Stromal cell of bone marrow (primary cell): ENCODE data around the gene SNX5.

Experiments
- DNase-seq: peaks from one replicate; pipeline ENCODE4 v3.0.0-alpha.2; 2012; ENCODE audit warnings: low read depth

Gene SNX5

DNA sequence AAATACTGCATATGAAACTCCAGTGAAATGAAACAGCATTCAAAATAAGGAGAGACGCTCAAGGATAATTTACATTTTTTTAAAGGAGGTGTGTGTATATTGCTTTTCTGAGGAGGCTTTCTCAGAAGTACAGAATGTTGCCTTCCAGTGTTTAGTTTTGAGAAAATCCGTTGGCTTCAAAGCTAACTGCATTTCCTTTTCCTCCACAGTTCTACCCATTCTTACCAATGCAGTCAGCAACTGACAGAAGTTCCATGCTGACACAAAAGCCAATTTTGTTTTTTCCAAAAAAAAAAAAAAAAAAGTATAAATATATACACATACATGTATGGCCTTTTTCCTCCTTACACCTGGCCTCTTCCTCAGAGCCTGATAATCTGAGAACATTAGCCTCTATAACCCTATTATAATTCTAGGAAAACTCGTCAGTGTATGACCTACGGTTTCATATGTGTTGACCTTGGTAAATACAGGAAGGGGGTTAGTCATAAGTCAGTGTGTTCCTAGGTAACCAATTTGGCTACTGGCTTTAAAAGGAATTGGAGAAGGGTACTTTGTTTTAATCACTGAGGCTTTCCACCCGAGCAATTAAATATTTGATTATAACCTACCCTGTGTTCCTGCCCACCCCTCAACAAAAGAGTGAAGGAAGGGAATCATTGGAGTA is 24.4 kb upstream of the SNX5 start:
- DNase-seq = no peak

- no peak for DNase-seq
These were observed 23.6 kb upstream of the SNX5 start for GRCh38 chr20:17992224-17992637.

GRCh38 chr20:17990278-17990972 is 21.8 kb upstream of the SNX5 start:
- no peak for DNase-seq

- DNase-seq = no peak
These were observed 19.4 kb upstream of the SNX5 start for GRCh38 chr20:17987988-17988387.

DNA sequence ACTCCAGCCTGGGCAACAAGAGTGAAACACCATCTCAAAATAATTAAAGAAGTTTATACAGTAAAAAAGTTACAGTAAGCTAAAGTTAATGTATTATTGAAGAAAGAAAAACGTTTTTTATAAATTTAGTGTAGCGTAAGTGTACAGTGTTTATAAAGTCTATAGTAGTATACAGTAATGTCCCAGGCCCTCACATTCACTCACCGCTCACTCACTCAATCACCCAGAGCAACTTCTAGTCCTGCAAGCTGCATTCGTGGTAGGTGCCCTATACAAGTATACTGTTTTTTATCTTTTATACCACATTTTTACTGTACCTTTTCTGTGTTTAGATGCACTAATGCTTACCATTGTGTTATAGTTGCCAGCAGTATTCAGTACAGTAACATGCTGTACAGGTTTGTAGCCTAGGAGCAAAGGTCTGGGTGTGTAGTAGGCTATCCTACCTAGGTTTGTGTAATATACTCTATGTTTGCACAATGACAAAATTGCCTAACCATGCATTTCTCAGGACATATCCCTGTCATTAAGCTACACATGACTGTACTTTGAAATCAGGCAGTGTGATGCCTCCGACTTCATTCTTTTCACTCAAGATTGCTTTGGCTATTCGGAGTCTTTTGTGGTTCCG is 16.9 kb upstream of the SNX5 start:
- no peak for DNase-seq

GRCh38 chr20:17976305-17976704 is 7.7 kb upstream of the SNX5 start:
- no peak for DNase-seq

GRCh38 chr20:17972121-17972520 is 3.5 kb upstream of the SNX5 start:
- no peak for DNase-seq

DNA sequence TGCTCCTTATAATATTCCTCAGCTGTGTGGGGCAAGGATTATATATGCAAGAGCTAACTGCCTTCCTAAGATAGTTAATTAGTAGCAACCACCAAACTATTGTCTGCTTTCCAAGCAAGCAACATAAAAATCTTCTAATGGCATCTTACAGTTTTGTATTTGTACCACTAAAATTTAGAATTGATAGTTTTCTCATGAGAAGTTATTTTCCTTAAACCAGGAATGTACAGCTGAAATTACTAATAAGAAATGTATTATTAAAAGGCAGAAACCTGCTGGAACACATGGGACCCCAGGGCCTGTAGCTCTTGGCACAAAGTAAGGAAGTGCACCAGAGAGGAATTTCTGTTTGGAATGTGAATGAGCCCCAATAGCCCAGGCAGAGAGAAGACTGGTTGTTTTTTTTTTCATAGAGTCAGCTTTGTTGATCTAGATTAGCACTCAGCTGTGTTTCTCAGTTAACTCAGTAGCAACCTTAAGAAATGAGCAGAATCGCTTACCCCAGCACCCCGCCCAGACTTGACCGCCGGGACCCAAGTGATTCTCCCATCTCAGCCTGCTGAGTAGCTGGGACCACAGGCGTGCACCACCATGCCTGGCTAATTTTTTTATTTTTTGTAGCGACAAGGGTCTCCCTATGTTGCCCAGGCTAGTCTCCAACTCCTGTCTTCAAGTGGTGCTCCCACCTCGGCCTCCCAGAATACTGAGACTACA is 2.9 kb upstream of the SNX5 start:
- DNase-seq = no peak

DNA sequence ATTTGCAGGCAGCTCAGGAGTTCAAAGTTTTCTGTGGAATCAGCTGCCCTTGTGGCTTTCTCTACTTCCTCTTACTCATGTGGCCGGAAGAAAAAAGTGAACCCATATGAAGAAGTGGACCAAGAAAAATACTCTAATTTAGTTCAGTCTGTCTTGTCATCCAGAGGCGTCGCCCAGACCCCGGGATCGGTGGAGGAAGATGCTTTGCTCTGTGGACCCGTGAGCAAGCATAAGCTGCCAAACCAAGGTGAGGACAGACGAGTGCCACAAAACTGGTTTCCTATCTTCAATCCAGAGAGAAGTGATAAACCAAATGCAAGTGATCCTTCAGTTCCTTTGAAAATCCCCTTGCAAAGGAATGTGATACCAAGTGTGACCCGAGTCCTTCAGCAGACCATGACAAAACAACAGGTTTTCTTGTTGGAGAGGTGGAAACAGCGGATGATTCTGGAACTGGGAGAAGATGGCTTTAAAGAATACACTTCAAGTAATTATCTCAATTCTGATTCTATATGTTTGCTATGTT is 1.4 kb upstream of the SNX5 start:
- peak; percentile 48 for DNase-seq

DNA sequence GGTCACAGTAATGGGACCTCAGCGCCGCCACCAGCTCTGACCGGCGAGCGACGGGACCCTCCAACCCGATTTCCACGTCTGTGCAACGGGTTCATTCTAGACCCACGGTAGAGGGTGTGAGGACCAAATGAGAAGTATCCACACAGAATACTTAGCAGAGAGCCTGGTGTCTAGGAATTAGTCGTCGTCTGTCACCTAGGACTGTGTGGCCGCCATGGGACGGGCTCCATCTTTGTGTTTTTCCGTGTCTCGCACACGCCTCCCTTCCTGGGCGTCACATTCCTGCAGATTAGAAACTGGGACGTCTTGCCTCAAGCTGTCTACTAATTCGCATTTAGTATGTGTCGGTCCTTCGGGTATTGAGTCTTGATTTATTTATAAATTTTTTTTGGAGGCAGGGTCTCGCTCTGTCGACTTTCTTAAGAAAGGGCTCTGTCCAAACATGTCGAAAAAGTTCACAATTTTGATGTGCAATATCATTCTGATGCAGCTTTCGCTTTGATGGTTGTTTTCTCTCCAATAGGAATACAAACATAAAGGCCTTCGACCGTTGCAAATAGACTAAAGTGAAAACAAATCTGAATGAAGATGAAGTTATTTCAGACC is 787 bp upstream of the SNX5 start:
- DNase-seq = no peak

DNA sequence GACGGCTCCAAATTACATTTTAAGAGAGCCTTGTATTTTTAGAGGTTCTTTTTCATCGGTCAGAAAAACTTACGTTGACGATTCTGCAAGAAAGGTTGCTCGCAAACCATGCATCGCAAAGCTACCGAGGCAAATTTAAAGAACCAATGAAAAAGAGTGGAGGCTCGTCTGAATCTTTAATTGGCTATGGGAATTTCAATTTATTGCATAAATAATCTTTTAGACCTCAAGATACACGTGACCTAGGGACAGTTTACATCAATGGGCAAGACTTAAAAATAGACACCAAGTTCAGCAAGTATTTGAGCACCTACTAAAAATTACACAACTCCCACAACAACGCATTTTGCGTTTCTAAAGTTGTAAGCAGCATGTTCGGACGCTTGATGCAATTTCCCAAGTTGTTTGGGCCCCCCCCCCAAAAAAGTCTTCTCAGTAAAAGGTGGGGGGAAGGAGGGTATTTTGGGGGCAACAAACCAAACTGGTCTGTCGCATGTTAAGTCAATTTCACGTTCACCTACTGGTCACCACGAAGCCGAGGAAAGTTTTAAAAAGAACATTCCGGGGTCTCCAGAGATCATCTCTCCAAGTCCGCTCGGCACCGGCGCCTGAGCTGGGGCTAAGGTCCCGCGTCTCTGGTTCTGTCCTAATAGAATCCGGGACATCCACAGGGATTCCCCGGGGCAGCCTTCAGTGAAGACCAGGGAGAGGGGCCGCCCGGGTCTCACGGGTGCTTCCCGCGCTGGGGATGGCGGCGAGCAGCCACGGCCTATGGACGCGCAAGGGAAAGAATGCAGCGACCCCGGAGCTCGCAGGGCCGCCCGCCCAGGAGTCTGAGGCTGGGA is 851 bp downstream of the SNX5 start:
- no peak for DNase-seq

DNA sequence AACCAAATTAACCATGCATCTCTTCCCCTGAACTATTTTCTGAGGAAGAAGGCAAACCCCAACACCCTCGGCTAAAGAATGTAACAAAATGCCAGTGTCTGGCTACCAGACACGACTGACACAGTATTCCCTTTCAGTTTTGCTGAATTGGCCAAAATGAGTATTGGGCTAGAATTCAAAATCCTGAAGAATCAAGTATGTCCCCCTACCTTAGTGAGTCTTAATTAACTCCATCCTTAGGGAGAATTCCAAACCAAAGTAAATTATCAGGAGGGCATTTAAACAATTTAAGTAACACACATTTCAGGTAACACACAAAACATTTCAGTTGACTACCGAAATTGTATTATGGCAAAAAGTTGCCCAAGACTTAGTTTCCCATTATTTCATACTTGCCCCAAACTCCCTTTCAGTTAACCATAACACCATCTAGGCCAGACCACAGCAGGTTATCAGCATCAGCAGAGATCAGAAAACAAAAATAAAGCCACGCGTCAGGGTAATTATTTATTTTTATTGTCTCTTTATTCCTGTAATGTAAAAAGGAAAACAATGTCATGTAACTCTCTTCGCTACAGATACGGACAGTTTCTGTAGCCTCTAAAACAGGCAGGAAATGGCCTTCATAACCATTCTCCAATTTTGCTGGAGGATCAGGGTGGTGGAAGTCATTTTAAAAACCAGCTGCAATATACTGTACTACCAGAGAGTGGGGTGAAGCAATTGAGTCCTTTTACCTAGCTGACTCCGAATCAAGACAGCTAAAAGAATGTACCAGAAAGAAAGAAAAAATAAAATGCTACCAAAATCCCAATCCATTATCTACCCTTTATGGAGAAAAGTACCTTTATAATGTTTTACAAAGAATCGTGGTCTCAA is 1.9 kb downstream of the SNX5 start:
- no peak for DNase-seq

- no peak for DNase-seq
These were observed 3.4 kb downstream of the SNX5 start for GRCh38 chr20:17965042-17965697.

- DNase-seq = no peak
These were observed 4.0 kb downstream of the SNX5 start for GRCh38 chr20:17964632-17965031.

DNA sequence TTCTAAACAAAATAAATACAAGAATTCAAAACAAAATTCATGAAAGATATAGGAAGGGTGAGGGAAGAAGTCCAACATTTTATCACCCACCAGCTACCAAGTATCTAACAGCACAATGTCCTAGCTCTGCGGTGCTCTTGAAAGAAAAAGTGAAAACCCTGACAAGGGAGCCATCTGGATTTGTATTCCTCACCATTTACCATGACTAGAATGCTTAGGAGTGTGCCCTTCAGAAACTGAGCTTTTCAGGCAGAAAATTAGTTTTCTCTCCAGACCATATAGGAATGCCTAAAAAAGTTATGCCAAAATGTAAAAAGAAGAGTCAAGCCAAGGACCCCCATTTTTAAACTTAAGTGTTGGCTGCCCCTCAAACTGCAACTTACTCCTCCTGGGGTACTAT is 4.5 kb downstream of the SNX5 start:
- no peak for DNase-seq

DNA sequence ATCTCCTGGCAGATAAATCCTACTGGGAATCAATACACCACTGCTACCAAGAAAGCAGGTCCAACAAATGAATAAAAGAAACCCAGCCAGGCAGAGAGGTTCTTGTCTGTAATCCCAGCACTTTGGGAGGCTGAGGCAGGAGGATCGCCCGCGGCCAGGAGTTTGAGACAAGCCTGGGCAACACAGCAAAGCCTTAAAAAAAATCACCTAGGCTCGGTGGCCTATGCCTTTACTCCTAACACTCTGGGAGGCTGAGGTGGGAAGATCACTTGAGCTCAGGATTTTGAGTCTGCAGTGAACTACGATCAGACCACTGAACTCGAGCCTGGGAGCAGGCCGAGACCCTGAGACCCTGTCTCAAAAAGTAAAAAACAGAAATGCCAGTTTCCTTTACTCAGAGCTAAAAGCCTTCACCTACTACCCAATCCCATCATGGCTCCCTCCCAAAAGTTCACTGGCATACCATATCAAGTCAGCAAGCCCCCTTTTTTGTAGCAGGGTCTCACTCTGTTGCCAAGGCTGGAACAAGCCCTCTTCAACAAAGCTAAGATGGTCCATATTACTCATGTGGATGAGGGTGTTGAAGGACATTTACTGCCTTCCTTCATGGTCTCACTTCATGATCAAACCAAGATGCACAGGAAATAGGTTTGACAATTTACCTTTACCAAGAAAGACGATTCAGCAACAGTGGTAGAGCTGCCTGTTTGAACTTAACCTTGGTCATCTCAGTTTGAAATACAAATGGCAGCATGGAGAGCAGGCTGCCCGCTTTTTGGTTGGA is 5.3 kb downstream of the SNX5 start:
- no peak for DNase-seq

DNA sequence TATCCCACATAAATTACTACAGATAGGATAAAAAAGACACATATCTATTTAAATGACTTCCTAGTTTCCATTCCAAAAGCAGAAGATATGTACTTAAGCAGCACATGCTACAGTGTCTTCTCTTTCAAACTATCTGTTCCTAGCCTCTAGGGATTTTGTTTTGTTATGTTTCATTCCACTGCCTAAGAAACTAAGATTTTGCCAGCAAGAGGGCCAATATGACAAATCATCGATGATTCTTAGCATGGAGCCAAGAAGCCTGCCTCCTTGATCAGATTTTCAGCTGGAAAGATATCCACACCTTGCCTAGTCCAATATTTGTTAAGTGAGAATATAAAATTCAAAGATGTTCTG is 7.0 kb downstream of the SNX5 start:
- no peak for DNase-seq

DNA sequence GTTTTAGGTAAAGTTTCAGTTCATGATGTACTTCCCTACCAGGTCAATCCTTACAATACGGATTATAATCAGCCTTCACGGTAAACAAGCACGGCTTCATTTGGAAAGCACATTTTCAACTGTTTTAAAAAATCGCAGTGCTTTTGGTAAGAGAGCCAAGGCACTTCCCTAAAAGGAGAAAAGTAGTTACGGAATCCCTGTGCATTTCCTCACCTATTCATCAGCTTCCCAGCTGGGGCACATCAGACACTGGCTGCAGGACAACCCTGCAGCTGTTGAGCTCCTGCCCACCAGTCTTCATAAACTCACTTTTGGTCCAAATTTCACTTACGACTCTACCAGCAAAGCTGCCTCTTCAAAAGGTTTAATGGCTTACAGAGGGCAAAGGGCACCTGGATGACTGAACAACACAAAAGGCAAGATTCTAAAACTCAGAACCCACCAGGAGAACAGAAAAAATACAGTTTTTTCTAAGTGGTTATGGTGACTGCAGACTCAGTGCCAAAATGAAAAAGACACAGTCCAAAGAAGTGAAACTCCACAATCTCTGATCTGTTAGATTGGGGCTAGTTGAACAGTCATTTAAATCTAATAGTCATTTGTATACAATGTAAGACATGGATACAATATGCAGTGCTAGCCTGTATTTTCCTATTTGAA is 7.5 kb downstream of the SNX5 start:
- DNase-seq = no peak
